HG02678 (cell line): ENCODE measurements around the gene FRMPD4.

ENCODE experiments used
- ATAC-seq: cut with Tn5 transposase; IDR thresholded peaks from one replicate; pipeline ENCODE4 v1.9.1; 2021; ENCODE audit warnings: mild to moderate bottlenecking, moderate library complexity; ENCODE audit not compliant: unreplicated experiment

Gene FRMPD4

DNA sequence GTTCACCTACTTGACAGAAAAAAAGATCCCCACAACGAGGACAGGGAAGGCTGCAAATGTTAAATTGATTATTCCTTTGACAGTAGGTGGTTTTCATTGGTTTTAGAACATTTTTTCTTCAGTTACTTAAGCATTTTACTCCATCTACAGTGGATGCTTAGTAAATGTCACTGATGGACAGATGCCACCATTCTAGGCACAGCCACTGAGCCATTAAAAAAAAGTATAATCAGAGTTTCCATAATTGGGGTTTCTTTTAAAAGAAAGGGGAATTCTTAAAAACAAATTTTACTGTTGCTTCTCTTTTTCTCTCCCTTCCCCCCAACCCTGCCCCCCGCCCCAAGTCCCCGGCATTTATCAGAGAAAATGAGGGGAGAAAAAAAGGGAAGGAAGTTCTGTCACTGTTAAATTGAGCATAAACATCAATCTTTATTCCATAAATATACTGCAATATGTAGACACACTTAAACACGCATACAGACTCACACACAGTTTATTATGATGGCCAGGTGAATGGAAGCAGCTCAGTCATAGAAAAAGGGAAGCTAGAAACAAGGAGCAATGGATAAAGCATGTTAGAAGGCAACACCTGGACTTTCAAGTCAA, 573.3 kb downstream of the FRMPD4 start:
- no peak for ATAC-seq

DNA sequence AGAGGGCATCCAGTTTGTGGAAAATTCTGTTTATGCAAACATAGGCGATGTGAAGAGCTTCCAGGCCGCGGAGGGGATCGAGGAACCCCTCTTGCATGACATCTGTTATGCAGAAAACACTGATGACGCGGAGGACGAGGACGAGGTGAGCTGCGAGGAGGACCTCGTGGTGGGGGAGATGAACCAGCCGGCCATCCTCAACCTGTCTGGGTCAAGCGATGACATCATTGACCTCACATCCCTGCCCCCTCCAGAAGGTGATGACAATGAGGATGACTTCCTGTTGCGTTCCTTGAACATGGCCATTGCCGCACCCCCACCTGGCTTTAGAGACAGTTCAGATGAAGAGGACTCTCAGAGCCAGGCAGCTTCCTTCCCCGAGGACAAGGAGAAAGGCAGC, 578.3 kb downstream of the FRMPD4 start:
- no peak for ATAC-seq

DNA sequence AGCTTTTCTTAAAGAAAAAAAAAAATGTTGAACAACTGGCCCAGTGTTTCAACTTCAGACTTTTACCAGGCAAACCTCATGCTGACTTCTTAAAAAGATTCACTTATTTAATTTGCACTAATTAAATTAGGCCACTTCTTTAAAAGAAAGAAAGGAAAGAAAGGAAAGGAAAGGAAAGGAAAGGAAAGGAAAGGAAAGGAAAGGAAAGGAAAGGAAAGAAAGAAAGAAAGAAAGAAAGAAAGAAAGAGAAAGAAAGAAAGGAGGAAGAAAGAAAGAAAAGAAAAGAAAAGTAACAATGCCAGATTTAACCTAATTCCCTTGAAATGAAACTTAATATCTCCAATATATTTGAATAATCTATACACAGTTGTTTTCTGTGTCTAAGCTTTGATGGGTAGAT, 581.6 kb downstream of the FRMPD4 start:
- ATAC-seq = no peak

DNA sequence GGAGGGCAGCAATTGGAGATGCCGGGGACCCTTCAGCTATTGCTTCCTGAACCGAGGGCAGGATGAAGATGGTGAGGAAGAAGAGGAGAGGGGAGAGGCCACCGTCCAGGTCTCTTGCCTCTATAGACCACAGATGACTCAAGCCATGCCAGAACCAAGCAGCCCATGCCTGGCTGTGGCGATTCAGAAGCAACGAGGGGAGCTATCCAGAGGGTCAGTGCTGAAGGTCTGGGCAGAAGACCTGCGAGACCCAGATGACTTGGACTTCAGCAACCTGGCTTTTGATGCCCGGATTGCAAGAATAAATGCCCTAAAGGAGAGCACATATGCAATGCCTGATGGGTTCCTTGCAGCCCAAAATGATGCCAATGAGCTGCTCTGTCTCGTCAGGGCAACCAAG, 582.8 kb downstream of the FRMPD4 start:
- ATAC-seq = no peak

DNA sequence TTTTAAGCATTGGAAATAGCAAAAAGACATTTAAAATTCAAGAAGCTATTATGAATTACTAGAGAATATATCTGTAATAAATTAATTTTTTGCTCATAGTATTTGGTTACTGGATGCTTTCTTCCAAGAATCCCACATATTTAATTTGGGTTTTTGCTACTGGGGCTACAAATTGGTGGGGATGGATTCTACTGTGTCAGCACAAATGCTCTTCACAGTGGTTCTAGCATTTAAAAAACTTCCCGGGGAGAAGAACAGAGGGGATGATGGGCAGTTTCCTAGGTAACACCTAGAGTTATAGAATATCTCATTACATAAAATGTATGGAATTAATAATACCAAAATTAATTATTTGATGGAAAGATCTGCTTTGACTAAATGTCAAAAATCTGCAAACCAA, 584.0 kb downstream of the FRMPD4 start:
- ATAC-seq = no peak

DNA sequence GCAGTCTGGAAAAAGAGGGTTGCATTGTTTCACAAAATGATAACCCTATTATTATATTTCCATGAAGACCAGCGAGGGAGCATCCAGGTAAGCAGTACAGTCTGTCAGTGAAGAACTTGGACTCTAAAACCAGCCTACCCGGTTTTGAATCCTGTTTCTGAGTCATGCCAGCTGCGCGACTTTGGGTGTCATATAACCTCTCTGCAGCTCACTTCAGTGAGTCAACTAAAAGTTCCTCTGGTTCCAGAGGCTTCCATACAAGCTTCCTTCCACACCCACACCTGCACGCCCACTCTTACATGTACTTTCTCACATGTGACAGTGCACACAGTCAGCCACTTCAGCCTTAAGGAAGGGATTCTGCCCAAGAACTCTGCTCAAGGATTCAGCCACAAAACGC, 603.1 kb downstream of the FRMPD4 start:
- ATAC-seq = no peak

DNA sequence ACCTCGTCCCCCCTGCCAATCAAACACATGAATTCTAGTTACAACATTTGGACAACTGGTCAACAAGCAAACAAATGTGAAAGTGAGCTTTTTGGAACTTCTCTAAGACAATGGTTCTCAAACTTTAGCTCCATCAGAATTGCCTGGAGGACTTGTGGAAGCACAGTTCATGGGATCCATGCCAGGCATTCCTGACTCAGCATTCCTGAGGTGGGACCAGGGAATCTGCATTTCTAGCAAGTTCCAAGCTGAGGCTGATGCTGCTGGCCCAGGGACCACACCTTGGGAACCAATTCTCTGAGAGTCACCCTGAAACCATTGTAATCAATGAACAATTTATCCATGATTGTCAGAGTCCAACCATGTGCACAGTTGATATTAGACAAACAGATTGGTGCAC, 609.2 kb downstream of the FRMPD4 start:
- no peak for ATAC-seq

DNA sequence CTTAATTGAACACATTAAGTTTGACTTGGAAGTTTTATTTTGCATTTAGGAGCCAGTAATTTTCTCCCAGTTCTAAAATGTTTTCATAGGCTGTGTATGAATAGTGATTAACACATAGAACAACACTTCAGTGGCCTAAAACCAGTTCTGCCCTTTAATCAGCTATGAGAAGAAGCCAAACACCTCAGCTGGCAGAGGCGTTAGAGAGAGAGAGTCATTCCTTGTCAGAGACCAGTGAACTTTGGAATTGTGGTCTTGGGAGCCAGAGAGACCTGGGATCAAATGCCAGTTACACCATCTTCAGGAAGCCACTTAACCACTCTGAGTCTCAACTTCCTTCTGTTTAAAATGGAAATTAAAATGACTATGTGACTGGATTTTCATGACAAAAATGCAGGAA, 613.6 kb downstream of the FRMPD4 start:
- ATAC-seq = no peak

DNA sequence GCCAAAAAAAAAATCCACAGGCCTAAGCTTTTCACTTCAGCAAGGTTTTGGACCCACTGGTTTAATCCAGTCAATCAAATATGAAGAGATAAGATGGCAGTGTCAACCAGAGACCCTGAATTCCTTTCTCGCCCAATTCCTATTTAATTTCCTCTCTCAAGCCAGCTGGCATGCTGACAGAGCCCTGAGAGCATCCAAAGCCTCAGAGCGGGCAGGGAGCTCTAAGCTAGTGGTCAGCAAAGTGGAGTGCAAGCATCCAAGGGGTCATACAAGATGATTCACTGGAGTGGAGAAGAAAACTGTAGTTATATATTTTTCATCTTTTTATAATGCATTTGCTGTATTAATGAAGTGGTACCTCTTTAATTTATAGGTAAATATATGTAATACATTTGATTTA, 615.1 kb downstream of the FRMPD4 start:
- no peak for ATAC-seq

DNA sequence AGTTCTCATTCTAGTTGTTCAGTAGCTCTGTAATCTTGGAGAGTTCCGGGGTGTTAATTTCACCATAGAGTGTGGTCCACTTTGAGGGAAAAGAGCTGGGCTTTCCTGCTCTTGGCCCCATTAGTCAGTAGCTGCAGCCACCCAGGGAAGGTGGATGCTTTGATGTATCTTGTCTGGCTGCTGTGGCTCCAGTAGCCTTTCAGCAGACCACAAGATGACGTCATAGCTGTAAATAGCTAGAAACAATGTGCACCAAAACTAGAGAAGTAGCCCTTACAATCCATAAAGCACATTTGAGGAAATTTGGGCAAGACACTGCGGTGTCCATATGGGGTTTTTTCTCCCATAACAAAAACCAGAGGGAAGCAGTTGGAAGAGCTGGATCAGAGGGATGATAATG, 620.0 kb downstream of the FRMPD4 start:
- no peak for ATAC-seq

DNA sequence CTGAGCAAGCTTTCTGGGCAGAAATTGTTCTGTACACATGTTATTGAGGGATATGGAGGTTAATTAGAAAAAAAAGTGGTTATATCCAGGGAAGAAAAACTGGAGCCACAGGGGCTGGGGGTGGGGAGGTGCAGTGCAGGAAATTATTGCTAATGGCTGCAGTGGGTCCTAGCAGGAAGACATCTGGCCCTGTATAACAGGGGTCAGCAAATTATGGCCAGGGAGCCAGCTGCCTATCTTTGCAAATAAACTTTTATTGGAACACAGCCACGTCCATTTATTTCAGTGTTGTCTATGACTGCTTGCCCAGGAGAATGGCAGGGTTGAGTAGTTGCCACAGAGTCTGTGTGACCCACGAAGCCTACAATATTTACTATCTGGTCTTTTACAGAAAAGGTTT, 629.6 kb downstream of the FRMPD4 start:
- no peak for ATAC-seq

DNA sequence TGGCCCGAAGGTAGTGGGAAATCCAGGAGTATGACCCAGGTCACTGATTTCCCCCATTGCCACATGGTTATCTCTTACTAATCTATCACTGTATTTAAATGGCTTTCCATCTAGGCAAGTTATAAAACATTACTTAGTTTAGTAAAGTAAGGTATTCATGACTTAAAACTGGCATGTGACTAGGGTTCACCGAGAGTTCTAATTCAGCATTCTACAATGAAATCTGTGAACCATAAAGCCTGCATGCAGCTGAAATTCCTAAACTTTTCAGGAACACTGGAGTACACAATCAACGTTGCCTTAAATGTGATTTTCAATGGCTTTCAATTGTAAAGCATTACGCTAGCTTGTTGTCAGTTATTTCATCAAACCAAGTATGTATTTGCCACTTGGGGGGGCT, 630.2 kb downstream of the FRMPD4 start:
- ATAC-seq = no peak

DNA sequence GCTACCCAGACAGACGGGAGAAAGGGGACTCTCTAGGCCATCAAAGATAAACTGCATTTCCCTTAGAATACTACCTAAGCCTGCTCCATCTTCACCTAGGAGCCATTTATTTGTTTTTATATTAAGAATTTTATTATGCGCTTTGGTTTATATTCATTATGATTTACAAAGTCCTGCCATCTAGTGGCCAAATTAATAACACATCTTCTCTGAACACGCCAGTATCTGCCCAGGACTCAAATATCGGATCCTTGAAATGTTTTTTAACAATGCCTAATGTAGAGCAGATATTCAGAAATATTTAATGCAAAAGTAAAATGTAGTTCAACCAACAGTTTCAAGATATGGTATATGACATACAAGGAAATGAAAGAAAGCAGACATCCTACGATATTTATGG, 632.2 kb downstream of the FRMPD4 start:
- ATAC-seq = no peak

DNA sequence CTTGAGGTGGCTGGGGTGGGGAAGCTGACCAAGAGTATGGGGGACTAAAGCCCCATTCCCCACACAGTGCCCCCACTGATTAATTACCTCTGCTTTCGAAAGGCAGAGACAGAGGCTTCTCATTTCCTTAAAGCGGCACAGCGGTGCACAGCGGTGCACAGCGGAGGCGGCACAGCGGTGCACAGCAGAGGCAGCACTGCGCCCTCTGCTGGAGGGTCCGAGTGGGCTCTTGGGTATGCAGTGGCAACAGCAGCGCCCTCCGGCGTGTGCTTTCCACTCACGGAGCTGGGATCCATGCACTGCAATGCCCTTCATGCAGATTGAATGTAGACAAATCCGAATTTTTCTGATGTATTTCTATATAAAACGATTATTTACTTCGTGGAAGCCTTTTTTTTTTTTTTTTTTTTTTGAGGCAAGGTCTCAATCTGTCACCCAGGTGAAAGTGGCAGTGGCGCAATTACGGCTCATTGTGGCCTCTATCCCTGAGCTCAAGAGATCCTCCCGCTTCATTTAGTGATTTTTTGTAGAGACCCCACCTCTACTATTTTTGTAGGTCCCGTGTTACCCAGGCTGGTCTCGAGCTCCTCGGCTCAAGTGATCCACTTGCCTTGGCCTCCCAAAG, 633.3 kb downstream of the FRMPD4 start:
- peak; percentile 83 for ATAC-seq
